Left colon (tissue), 2 donors: ENCODE measurements around the gene MYO1H. TPM values are rescaled to one million over a fixed set of nuclear protein-coding genes. Genes with fewer than 3 reads are reported as not detected.
"Not testable (repeated sequence)": the region's sequence is repeated elsewhere in the genome, so short reads cannot be mapped to it uniquely, and the experiment has no call there.

Experiments used
- ATAC-seq: fragments of 200-7000 bp; cut with Tn5 transposase; one replicate; pipeline ENCODE4 v1.9.1; 2020; ENCODE audit warnings: mild to moderate bottlenecking, moderate library complexity
- DNase-seq, 2 donors: peaks; one replicate each; pipeline ENCODE4 v3.0.0-alpha.2; 2020
- intact Hi-C, 2 donors: fragments of 100-400 bp; cut with DNase I in 1 of 2; cut with micrococcal nuclease in 1 of 2; formaldehyde crosslinking; loops; one replicate each; pipeline versions ENCODE4 v1.11.2 to v1.14.0; 2022; cut with DNase I, micrococcal nuclease
- total RNA-seq, 2 donors: library from RNA; stranded (reverse); fragmentation: NEBNext Ultra II Directional; extraction: Animal tissue kit (Norgen Biotek cat#: 25700); gene quantifications; one replicate each; pipeline ENCODE4 v1.2.1, GENCODE V29; 2021
- donor health status: DM: no; HTN: no; CAD: no.
- donor health status: DM: yes; HTN: yes; CAD: no.

The MYO1H gene
- total RNA-seq, 2 donors from 2014 or later, result 0.20 to 0.31 TPM

GRCh38 chr12:109460538-109460937 is 112.8 kb downstream of the MYO1H start:
- DNase-seq, result peak in 1 of 2 donors; percentile 25
- intact Hi-C loops, result no loop called here
- ATAC-seq, result no peak

GRCh38 chr12:109461049-109461845 is 113.5 kb downstream of the MYO1H start:
- ATAC-seq (peak; percentile 80), DNase-seq (peak; percentile 45 to 67)
- intact Hi-C loops, result no loop called here

GRCh38 chr12:109461846-109462756 is 114.4 kb downstream of the MYO1H start:
- intact Hi-C loops, result no loop called here
- DNase-seq (peak; percentile 84 to 91), ATAC-seq (peak; percentile 76)

GRCh38 chr12:109462868-109463692 is 115.4 kb downstream of the MYO1H start:
- DNase-seq (peak; percentile 55 to 75), ATAC-seq (no peak)
- intact Hi-C loops, result no loop called here

GRCh38 chr12:109463756-109464155 is 116.1 kb downstream of the MYO1H start:
- ATAC-seq, result no peak
- intact Hi-C loops, result no loop called here

GRCh38 chr12:109464642-109465351 is 117.1 kb downstream of the MYO1H start:
- intact Hi-C loops, result no loop called here
- no peak for ATAC-seq

More at GRCh38 chr12:109463756-109464155, 116.1 kb downstream of the MYO1H start:
- no peak for DNase-seq

GRCh38 chr12:109466305-109466704 is 118.6 kb downstream of the MYO1H start:
- no peak for DNase-seq
- intact Hi-C loops, result no loop called here
- ATAC-seq, result no peak

More at GRCh38 chr12:109464642-109465351, 117.1 kb downstream of the MYO1H start:
- DNase-seq, result no peak

- ATAC-seq (no peak), DNase-seq (no peak)
- intact Hi-C loops, result no loop called here
Measured at GRCh38 chr12:109466821-109467220, 119.1 kb downstream of the MYO1H start.

GRCh38 chr12:109467978-109468676 is 120.4 kb downstream of the MYO1H start:
- intact Hi-C loops, result no loop called here
- peak; percentile 74 to 83 for DNase-seq
- ATAC-seq, result peak; percentile 94

- DNase-seq (no peak), ATAC-seq (no peak)
- intact Hi-C loops, result no loop called here
Measured at GRCh38 chr12:109469517-109469916, 121.8 kb downstream of the MYO1H start.

GRCh38 chr12:109473006-109473405 is 125.3 kb downstream of the MYO1H start:
- DNase-seq (no peak), ATAC-seq (no peak)
- intact Hi-C loops, result no loop called here

- intact Hi-C loops, DNase-seq, ATAC-seq: not testable (repeated sequence)
Measured at GRCh38 chr12:109473526-109474270, 126.0 kb downstream of the MYO1H start.

- intact Hi-C loops, result no loop called here
- DNase-seq, result no peak
- ATAC-seq, result no peak
Measured at GRCh38 chr12:109475121-109475520, 127.4 kb downstream of the MYO1H start.

- intact Hi-C loops, result no loop called here
- ATAC-seq, result peak; percentile 29
- DNase-seq, result peak in 1 of 2 donors; percentile 30
Measured at GRCh38 chr12:109475993-109476806, 128.5 kb downstream of the MYO1H start.

- intact Hi-C loops, result no loop called here
- no peak for DNase-seq
- ATAC-seq, result peak; percentile 19
Measured at GRCh38 chr12:109476807-109477184, 129.1 kb downstream of the MYO1H start.
